ENCODE results near the gene C17orf107.

DNA sequence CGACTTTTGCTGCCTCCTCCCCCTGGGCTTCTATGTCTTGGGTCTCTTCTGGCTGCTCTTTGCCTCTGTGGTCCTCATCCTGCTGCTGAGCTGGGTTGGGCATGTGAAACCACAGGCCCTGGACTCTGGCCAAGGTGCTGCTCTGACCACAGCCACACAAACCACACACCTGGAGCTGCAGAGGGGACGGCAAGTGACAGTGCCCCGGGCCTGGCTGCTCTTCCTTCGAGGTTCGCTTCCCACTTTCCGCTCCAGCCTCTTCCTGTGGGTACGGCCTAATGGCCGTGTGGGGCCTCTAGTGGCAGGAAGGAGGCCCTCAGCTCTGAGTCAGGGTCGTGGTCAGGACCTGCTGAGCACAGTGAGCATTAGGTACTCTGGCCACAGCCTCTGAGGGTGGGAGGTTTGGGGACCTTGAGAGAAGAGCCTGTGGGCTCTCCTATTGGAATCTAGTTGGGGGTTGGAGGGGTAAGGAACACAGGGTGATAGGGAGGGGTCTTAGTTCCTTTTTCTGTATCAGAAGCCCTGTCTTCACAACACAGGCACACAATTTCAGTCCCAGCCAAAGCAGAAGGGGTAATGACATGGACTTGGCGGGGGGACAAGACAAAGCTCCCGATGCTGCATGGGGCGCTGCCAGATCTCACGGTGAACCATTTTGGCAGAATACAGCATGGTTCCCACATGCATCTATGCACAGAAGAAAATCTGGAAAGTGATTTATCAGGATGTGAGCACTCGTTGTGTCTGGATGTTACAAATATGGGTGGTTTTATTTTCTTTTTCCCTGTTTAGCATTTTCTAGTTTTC, 35.0 kb downstream of the C17orf107 start:
- TF ChIP-seq, protein P1, sequence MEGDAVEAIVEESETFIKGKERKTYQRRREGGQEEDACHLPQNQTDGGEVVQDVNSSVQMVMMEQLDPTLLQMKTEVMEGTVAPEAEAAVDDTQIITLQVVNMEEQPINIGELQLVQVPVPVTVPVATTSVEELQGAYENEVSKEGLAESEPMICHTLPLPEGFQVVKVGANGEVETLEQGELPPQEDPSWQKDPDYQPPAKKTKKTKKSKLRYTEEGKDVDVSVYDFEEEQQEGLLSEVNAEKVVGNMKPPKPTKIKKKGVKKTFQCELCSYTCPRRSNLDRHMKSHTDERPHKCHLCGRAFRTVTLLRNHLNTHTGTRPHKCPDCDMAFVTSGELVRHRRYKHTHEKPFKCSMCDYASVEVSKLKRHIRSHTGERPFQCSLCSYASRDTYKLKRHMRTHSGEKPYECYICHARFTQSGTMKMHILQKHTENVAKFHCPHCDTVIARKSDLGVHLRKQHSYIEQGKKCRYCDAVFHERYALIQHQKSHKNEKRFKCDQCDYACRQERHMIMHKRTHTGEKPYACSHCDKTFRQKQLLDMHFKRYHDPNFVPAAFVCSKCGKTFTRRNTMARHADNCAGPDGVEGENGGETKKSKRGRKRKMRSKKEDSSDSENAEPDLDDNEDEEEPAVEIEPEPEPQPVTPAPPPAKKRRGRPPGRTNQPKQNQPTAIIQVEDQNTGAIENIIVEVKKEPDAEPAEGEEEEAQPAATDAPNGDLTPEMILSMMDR (IDR thresholded peaks at IDR 0.05): no peak
- TF ChIP-seq POLR2A (IDR thresholded peaks at IDR 0.05) (no peak), POLR2AphosphoS5 (IDR thresholded peaks at IDR 0.05) (no peak)
